ENCODE results near the gene TBC1D1.

The TBC1D1 gene

DNA sequence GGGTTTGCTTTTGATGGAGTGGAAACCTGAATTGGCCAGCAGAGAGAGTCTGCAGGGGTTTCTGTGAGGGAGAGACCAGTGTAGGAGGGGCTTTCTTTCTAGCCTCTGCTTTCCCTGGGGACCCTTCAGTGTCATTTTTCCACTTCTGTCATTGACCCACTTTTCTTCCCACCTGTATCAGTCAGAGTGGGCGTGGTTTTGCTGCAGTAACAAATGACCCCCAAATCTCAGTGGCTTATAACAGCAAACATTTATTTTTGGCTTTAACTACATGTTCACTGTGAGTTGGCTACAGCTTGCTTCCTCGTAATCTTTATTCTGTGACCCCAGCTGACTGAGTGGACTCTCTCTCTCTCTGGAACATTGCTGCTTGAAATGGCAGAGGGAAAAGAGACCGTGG lies 43.7 kb downstream of the TBC1D1 start:
- no peaks in the 10 kb centered on the region for H3K9me3 ChIP-seq (ENCODE audit: low read length)
- H2AFZ ChIP-seq (ENCODE audit: low read length) = no peak overlapping the region
- H3K4me2 ChIP-seq (ENCODE audit: low read length) = no peak overlapping the region
- no peak overlapping the region for H3K9ac ChIP-seq (ENCODE audit: low read length)
- peaks cover 34% of the 10 kb centered on the region for H3K36me3 ChIP-seq (ENCODE audit: insufficient read depth, low read length)
- H3K4me3 ChIP-seq (ENCODE audit: low read depth, low read length, poor library complexity, severe bottlenecking) = no peak overlapping the region
- no peak overlapping the region for H3K27ac ChIP-seq (ENCODE audit: low read depth, low read length, poor library complexity, severe bottlenecking)
- TF ChIP-seq, protein P1, sequence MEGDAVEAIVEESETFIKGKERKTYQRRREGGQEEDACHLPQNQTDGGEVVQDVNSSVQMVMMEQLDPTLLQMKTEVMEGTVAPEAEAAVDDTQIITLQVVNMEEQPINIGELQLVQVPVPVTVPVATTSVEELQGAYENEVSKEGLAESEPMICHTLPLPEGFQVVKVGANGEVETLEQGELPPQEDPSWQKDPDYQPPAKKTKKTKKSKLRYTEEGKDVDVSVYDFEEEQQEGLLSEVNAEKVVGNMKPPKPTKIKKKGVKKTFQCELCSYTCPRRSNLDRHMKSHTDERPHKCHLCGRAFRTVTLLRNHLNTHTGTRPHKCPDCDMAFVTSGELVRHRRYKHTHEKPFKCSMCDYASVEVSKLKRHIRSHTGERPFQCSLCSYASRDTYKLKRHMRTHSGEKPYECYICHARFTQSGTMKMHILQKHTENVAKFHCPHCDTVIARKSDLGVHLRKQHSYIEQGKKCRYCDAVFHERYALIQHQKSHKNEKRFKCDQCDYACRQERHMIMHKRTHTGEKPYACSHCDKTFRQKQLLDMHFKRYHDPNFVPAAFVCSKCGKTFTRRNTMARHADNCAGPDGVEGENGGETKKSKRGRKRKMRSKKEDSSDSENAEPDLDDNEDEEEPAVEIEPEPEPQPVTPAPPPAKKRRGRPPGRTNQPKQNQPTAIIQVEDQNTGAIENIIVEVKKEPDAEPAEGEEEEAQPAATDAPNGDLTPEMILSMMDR (IDR thresholded peaks at IDR 0.05; ENCODE audit: low read length) = no peak
- TF ChIP-seq EZH2 (IDR thresholded peaks at IDR 0.05; ENCODE audit: borderline replicate concordance, low read length) = no peak
- no peaks in the 10 kb centered on the region for H4K20me1 ChIP-seq (ENCODE audit: insufficient read depth, low read length)
- H3K79me2 ChIP-seq (ENCODE audit: insufficient read depth, low read length) = 0 out of 2 replicates have a peak, but pooled peaks cover 6% of the 10 kb centered on the region
- no peaks in the 10 kb centered on the region for H3K27me3 ChIP-seq (ENCODE audit: insufficient read depth, low read length)
- H3K9me2 ChIP-seq (ENCODE audit: low read depth, low read length) = no peaks in the 10 kb centered on the region
- H3F3A ChIP-seq (ENCODE audit: insufficient read depth, low read length) = no peaks in the 10 kb centered on the region
- H3K4me1 ChIP-seq (ENCODE audit: insufficient read depth, low read length, severe bottlenecking) = no peaks in the 10 kb centered on the region

DNA sequence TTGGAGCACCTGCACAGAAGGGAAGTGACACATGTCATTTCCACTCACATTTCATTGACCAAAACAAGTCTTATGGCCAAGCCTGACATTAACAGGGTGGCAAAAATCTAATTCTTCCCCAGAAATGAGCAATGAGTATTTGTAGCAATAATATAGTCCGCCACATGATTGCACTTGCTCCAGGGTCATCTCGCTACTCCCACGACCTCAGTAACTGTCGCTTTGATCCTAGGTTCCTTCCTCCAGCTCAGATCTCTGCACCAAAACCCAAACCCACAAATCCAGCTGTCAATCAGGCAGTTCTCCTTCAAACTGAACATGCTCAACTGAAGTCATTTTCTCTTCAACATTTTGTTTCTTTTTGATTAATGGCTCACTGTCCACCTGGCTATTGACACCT lies 44.1 kb downstream of the TBC1D1 start:
- H4K20me1 ChIP-seq (ENCODE audit: insufficient read depth, low read length) = no peaks in the 10 kb centered on the region
- TF ChIP-seq, protein P1 (IDR thresholded peaks at IDR 0.05; ENCODE audit: low read length) = no peak
- TF ChIP-seq EZH2 (IDR thresholded peaks at IDR 0.05; ENCODE audit: borderline replicate concordance, low read length) = no peak
- H3K4me1 ChIP-seq (ENCODE audit: insufficient read depth, low read length, severe bottlenecking) = no peaks in the 10 kb centered on the region
- peaks cover 34% of the 10 kb centered on the region for H3K36me3 ChIP-seq (ENCODE audit: insufficient read depth, low read length)
- H2AFZ ChIP-seq (ENCODE audit: low read length) = no peak overlapping the region
- H3K9me3 ChIP-seq (ENCODE audit: low read length) = no peaks in the 10 kb centered on the region
- no peak overlapping the region for H3K4me3 ChIP-seq (ENCODE audit: low read depth, low read length, poor library complexity, severe bottlenecking)
- H3K79me2 ChIP-seq (ENCODE audit: insufficient read depth, low read length) = 0 out of 2 replicates have a peak, but pooled peaks cover 6% of the 10 kb centered on the region
- H3K27me3 ChIP-seq (ENCODE audit: insufficient read depth, low read length) = no peaks in the 10 kb centered on the region
- H3K9me2 ChIP-seq (ENCODE audit: low read depth, low read length) = no peaks in the 10 kb centered on the region
- H3K9ac ChIP-seq (ENCODE audit: low read length) = no peak overlapping the region
- no peak overlapping the region for H3K27ac ChIP-seq (ENCODE audit: low read depth, low read length, poor library complexity, severe bottlenecking)
- no peaks in the 10 kb centered on the region for H3F3A ChIP-seq (ENCODE audit: insufficient read depth, low read length)
- no peak overlapping the region for H3K4me2 ChIP-seq (ENCODE audit: low read length)

DNA sequence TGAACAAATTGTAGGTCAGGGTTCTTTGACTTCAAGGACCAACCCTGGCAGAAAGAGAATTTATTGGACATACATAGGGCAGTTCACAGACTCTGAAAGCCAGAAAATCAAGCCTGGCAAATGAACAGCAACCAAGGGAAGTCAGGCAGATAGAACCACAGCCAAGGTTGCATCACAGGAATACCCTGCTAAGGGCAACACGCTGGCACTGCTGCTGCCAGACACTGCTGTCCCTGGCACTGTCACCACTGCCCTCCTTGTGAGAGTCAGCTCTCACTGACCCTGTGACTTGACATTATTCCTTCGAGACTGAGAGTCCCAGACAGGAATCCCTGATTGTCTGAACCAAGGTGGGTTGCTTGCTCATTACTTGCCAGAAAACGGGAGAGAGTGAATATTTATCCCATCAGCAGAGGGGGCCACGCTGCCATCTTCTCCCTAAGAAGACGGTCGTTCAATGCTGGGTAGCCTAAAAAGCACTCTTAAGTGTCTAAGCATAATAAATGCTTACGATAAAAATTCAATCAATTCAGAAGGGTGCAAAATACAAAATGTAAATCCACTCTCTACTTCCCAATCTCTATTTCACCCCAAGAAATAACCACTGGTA lies 46.1 kb downstream of the TBC1D1 start:
- H3K79me2 ChIP-seq (ENCODE audit: insufficient read depth, low read length) = 0 out of 2 replicates have a peak, but pooled peaks cover 6% of the 10 kb centered on the region
- no peaks in the 10 kb centered on the region for H4K20me1 ChIP-seq (ENCODE audit: insufficient read depth, low read length)
- H2AFZ ChIP-seq (ENCODE audit: low read length) = no peak overlapping the region
- no peak overlapping the region for H3K27ac ChIP-seq (ENCODE audit: low read depth, low read length, poor library complexity, severe bottlenecking)
- H3K4me3 ChIP-seq (ENCODE audit: low read depth, low read length, poor library complexity, severe bottlenecking) = no peak overlapping the region
- peaks cover 32% of the 10 kb centered on the region for H3K36me3 ChIP-seq (ENCODE audit: insufficient read depth, low read length)
- H3K9me2 ChIP-seq (ENCODE audit: low read depth, low read length) = no peaks in the 10 kb centered on the region
- H3F3A ChIP-seq (ENCODE audit: insufficient read depth, low read length) = no peaks in the 10 kb centered on the region
- no peaks in the 10 kb centered on the region for H3K4me1 ChIP-seq (ENCODE audit: insufficient read depth, low read length, severe bottlenecking)
- H3K9me3 ChIP-seq (ENCODE audit: low read length) = no peaks in the 10 kb centered on the region
- H3K4me2 ChIP-seq (ENCODE audit: low read length) = no peak overlapping the region
- no peaks in the 10 kb centered on the region for H3K27me3 ChIP-seq (ENCODE audit: insufficient read depth, low read length)
- H3K9ac ChIP-seq (ENCODE audit: low read length) = no peak overlapping the region
- TF ChIP-seq EZH2 (IDR thresholded peaks at IDR 0.05; ENCODE audit: borderline replicate concordance, low read length) = no peak
- TF ChIP-seq, protein P1 (IDR thresholded peaks at IDR 0.05; ENCODE audit: low read length) = no peak
